ENCODE data around the gene OLFM2. TPM values are rescaled to one million over a fixed set of nuclear protein-coding genes. Genes with fewer than 3 reads are reported as not detected.

The OLFM2 gene
- total and polyA plus RNA-seq, 4 experiments from 2014 or later: 5.0 to 10.4 (median 9.4) TPM

- H3K9me3 Mint-ChIP-seq: peaks cover 0 to 2% (median 0%) of the 10 kb centered on the region in 8 donors
- peaks cover 21 to 28% of the 10 kb centered on the region in 2 donors for H3K27me3 Mint-ChIP-seq
- no peaks in the 10 kb centered on the region for H3K36me3 ChIP-seq (ENCODE audit: insufficient read depth, low read length)
- CTCF ChIA-PET (ENCODE audit: partially characterized antibody): interaction anchor here (1.6 to 2.1 kb wide), 2 partner anchors 10 to 71 kb away, joined by 3 to 7 read pairs; no protein-coding TSS in a partner anchor
- no peaks in the 10 kb centered on the region for H3K36me3 Mint-ChIP-seq
- no peak overlapping the region for H3K4me3 ChIP-seq (ENCODE audit: low read length in 2 of 2)
- no peak overlapping the region for H3K27ac ChIP-seq (ENCODE audit: low read depth, low read length)
- peak overlapping the region in 2 of 8 donors; percentile 52 to 56 for H3K4me3 Mint-ChIP-seq
- POLR2A ChIA-PET (ENCODE audit: partially characterized antibody): interaction anchor here (1.0 kb wide), 1 partner anchor 81 kb away, joined by 3 read pairs; the partner anchor contains the start of gene PIN1
- no peaks in the 10 kb centered on the region for H3K9me3 ChIP-seq (ENCODE audit: control insufficient read depth in 1 of 2, low read length in 2 of 2)
- H3K27me3 ChIP-seq (ENCODE audit: insufficient read depth, low read length): peaks cover 14% of the 10 kb centered on the region
- H3K27ac Mint-ChIP-seq: peak overlapping the region in 1 of 7 donors; percentile 6
- H3K4me1 ChIP-seq (ENCODE audit: insufficient read depth, low read length): peaks cover 15% of the 10 kb centered on the region
- H3K4me1 Mint-ChIP-seq: peaks cover 4 to 18% (median 7%) of the 10 kb centered on the region in 4 donors
- DNase-seq: no peak
- intact Hi-C loops (cut with micrococcal nuclease): no loop called here
These were observed 19.6 kb downstream of the OLFM2 start for GRCh38 chr19:9916719-9917118.

- intact Hi-C loops (cut with micrococcal nuclease): loop anchor here (1.0 to 2.0 kb wide), 8 partner anchors 56 to 778 kb away; partner anchors contain the start of genes PIN1 and ZNF561
- Mint-ChIP-seq H3K4me1 (peaks cover 4 to 18% (median 7%) of the 10 kb centered on the region in 4 donors), H3K36me3 (no peaks in the 10 kb centered on the region), H3K27ac (peak overlapping the region in 1 of 7 donors; percentile 30), H3K9me3 (peaks cover 0 to 2% (median 0%) of the 10 kb centered on the region in 8 donors), H3K4me3 (peak overlapping the region; percentile 61 to 81 (median 78)), H3K27me3 (peaks cover 18 to 27% of the 10 kb centered on the region in 2 donors)
- H3K4me3 ChIP-seq (ENCODE audit: low read length in 2 of 2): peak overlapping the region; percentile 14 to 64
- no peak overlapping the region for H3K27ac ChIP-seq (ENCODE audit: low read depth, low read length)
- no peaks in the 10 kb centered on the region for H3K36me3 ChIP-seq (ENCODE audit: insufficient read depth, low read length)
- peaks cover 15% of the 10 kb centered on the region for H3K4me1 ChIP-seq (ENCODE audit: insufficient read depth, low read length)
- H3K9me3 ChIP-seq (ENCODE audit: control insufficient read depth in 1 of 2, low read length in 2 of 2): no peaks in the 10 kb centered on the region
- peaks cover 20% of the 10 kb centered on the region for H3K27me3 ChIP-seq (ENCODE audit: insufficient read depth, low read length)
- ChIA-PET CTCF (ENCODE audit: partially characterized antibody) (interaction anchor here (1.0 kb wide), 1 partner anchor 80 kb away, joined by 3 read pairs; the partner anchor contains the start of gene PIN1), POLR2A (ENCODE audit: partially characterized antibody) (interaction anchor here (2.0 kb wide), 1 partner anchor 80 kb away, joined by 5 read pairs; the partner anchor contains the start of gene PIN1)
- peak; percentile 74 to 81 (median 77) for DNase-seq
These were observed 21.8 kb downstream of the OLFM2 start for GRCh38 chr19:9914315-9915207.

GRCh38 chr19:9914001-9914314, 22.4 kb downstream of the OLFM2 start:
- H3K4me3 ChIP-seq (ENCODE audit: low read length in 2 of 2): peak overlapping the region; percentile 14 to 64
- POLR2A ChIA-PET (ENCODE audit: partially characterized antibody): interaction anchor here (2.0 kb wide), 1 partner anchor 79 kb away, joined by 5 read pairs; the partner anchor contains the start of gene PIN1
- Mint-ChIP-seq H3K27ac (no peak overlapping the region), H3K36me3 (no peaks in the 10 kb centered on the region), H3K9me3 (peaks cover 0 to 2% (median 0%) of the 10 kb centered on the region in 8 donors), H3K4me3 (peak overlapping the region; percentile 61 to 81 (median 78)), H3K4me1 (peaks cover 4 to 18% (median 7%) of the 10 kb centered on the region in 4 donors), H3K27me3 (peaks cover 20 to 32% of the 10 kb centered on the region in 2 donors)
- no peaks in the 10 kb centered on the region for H3K9me3 ChIP-seq (ENCODE audit: control insufficient read depth in 1 of 2, low read length in 2 of 2)
- DNase-seq: no peak
- peaks cover 20% of the 10 kb centered on the region for H3K27me3 ChIP-seq (ENCODE audit: insufficient read depth, low read length)
- intact Hi-C loops (cut with micrococcal nuclease): loop anchor here (1.0 to 2.0 kb wide), 8 partner anchors 55 to 778 kb away; partner anchors contain the start of genes PIN1 and ZNF561
- H3K27ac ChIP-seq (ENCODE audit: low read depth, low read length): no peak overlapping the region
- no peaks in the 10 kb centered on the region for H3K36me3 ChIP-seq (ENCODE audit: insufficient read depth, low read length)
- CTCF ChIA-PET (ENCODE audit: partially characterized antibody): interaction anchor here (1.0 kb wide), 1 partner anchor 79 kb away, joined by 3 read pairs; the partner anchor contains the start of gene PIN1
- H3K4me1 ChIP-seq (ENCODE audit: insufficient read depth, low read length): peaks cover 15% of the 10 kb centered on the region

GRCh38 chr19:9913237-9914000, 22.9 kb downstream of the OLFM2 start:
- no peak for DNase-seq
- intact Hi-C loops (cut with micrococcal nuclease): no loop called here
- peak overlapping the region in 6 of 8 donors; percentile 70 to 85 (median 80) for H3K4me3 Mint-ChIP-seq

GRCh38 chr19:9912551-9913236, 23.6 kb downstream of the OLFM2 start:
- DNase-seq: no peak
- Mint-ChIP-seq H3K27ac (peak overlapping the region in 2 of 7 donors; percentile 68 to 72), H3K4me1 (peaks cover 4 to 18% (median 7%) of the 10 kb centered on the region in 4 donors), H3K36me3 (no peaks in the 10 kb centered on the region), H3K4me3 (peak overlapping the region in 6 of 8 donors; percentile 70 to 85 (median 80)), H3K27me3 (peaks cover 14 to 25% of the 10 kb centered on the region in 2 donors), H3K9me3 (peaks cover 0 to 2% (median 0%) of the 10 kb centered on the region in 8 donors)
- CTCF ChIA-PET (ENCODE audit: partially characterized antibody): no interaction called here
- no peak overlapping the region for H3K27ac ChIP-seq (ENCODE audit: low read depth, low read length)
- no peaks in the 10 kb centered on the region for H3K9me3 ChIP-seq (ENCODE audit: control insufficient read depth in 1 of 2, low read length in 2 of 2)
- POLR2A ChIA-PET (ENCODE audit: partially characterized antibody): no interaction called here
- peaks cover 20% of the 10 kb centered on the region for H3K27me3 ChIP-seq (ENCODE audit: insufficient read depth, low read length)
- no peaks in the 10 kb centered on the region for H3K36me3 ChIP-seq (ENCODE audit: insufficient read depth, low read length)
- H3K4me3 ChIP-seq (ENCODE audit: low read length in 2 of 2): no peak overlapping the region
- intact Hi-C loops (cut with micrococcal nuclease): no loop called here
- H3K4me1 ChIP-seq (ENCODE audit: insufficient read depth, low read length): peaks cover 15% of the 10 kb centered on the region

More at GRCh38 chr19:9913237-9914000, 22.9 kb downstream of the OLFM2 start:
- no peaks in the 10 kb centered on the region for H3K9me3 ChIP-seq (ENCODE audit: control insufficient read depth in 1 of 2, low read length in 2 of 2)
- CTCF ChIA-PET (ENCODE audit: partially characterized antibody): interaction anchor here (1.0 kb wide), 1 partner anchor 79 kb away, joined by 3 read pairs; the partner anchor contains the start of gene PIN1
- Mint-ChIP-seq H3K27me3 (peaks cover 16 to 28% of the 10 kb centered on the region in 2 donors), H3K4me1 (peaks cover 4 to 18% (median 7%) of the 10 kb centered on the region in 4 donors), H3K9me3 (peaks cover 0 to 2% (median 0%) of the 10 kb centered on the region in 8 donors), H3K36me3 (no peaks in the 10 kb centered on the region), H3K27ac (peak overlapping the region in 1 of 7 donors; percentile 68)
- H3K27me3 ChIP-seq (ENCODE audit: insufficient read depth, low read length): peaks cover 20% of the 10 kb centered on the region
- no peaks in the 10 kb centered on the region for H3K36me3 ChIP-seq (ENCODE audit: insufficient read depth, low read length)
- POLR2A ChIA-PET (ENCODE audit: partially characterized antibody): interaction anchor here (2.0 kb wide), 1 partner anchor 79 kb away, joined by 5 read pairs; the partner anchor contains the start of gene PIN1
- H3K27ac ChIP-seq (ENCODE audit: low read depth, low read length): no peak overlapping the region
- peaks cover 15% of the 10 kb centered on the region for H3K4me1 ChIP-seq (ENCODE audit: insufficient read depth, low read length)
- H3K4me3 ChIP-seq (ENCODE audit: low read length in 2 of 2): no peak overlapping the region

- no peaks in the 10 kb centered on the region for H3K9me3 ChIP-seq (ENCODE audit: control insufficient read depth in 1 of 2, low read length in 2 of 2)
- no peak overlapping the region for H3K27ac ChIP-seq (ENCODE audit: low read depth, low read length)
- Mint-ChIP-seq H3K36me3 (no peaks in the 10 kb centered on the region), H3K27ac (no peak overlapping the region), H3K4me3 (no peak overlapping the region), H3K4me1 (peaks cover 4 to 14% (median 5%) of the 10 kb centered on the region in 4 donors), H3K27me3 (peaks cover 8 to 15% of the 10 kb centered on the region in 2 donors), H3K9me3 (no peaks in the 10 kb centered on the region)
- DNase-seq: no peak
- H3K36me3 ChIP-seq (ENCODE audit: insufficient read depth, low read length): no peaks in the 10 kb centered on the region
- H3K4me1 ChIP-seq (ENCODE audit: insufficient read depth, low read length): peaks cover 15% of the 10 kb centered on the region
- H3K4me3 ChIP-seq (ENCODE audit: low read length in 2 of 2): no peak overlapping the region
- ChIA-PET CTCF (ENCODE audit: partially characterized antibody) (no interaction called here), POLR2A (ENCODE audit: partially characterized antibody) (no interaction called here)
- peaks cover 20% of the 10 kb centered on the region for H3K27me3 ChIP-seq (ENCODE audit: insufficient read depth, low read length)
- intact Hi-C loops (cut with micrococcal nuclease): no loop called here
These were observed 24.7 kb downstream of the OLFM2 start for GRCh38 chr19:9911524-9912185.

Measured in CD4-positive, alpha-beta memory T cell (primary cell).